Keratinocyte (primary cell): ENCODE measurements around the gene FBN2.

Experiments
- CTCF ChIP-seq, 3 experiments: IDR thresholded peaks in 1 of 3; conservative IDR thresholded peaks in 1 of 3; optimal IDR thresholded peaks in 1 of 3; 2 replicates in 2 of 3; 3 replicates in 1 of 3; pipeline versions ENCODE3 to v1.5.1; 2011; ENCODE audit warnings: low read length in 3 of 3, mild to moderate bottlenecking in 3 of 3, moderate library complexity in 2 of 3, control low read depth in 1 of 3, inconsistent platforms in 1 of 3; ENCODE audit not compliant: insufficient read depth in 2 of 3; ENCODE audit errors: extremely low read depth in 1 of 3
- EZH2 ChIP-seq: IDR thresholded peaks from one replicate; pipeline ENCODE4 v1.6.1; 2012; ENCODE audit warnings: inconsistent platforms, mild to moderate bottlenecking, low read length, moderate library complexity

DNA sequence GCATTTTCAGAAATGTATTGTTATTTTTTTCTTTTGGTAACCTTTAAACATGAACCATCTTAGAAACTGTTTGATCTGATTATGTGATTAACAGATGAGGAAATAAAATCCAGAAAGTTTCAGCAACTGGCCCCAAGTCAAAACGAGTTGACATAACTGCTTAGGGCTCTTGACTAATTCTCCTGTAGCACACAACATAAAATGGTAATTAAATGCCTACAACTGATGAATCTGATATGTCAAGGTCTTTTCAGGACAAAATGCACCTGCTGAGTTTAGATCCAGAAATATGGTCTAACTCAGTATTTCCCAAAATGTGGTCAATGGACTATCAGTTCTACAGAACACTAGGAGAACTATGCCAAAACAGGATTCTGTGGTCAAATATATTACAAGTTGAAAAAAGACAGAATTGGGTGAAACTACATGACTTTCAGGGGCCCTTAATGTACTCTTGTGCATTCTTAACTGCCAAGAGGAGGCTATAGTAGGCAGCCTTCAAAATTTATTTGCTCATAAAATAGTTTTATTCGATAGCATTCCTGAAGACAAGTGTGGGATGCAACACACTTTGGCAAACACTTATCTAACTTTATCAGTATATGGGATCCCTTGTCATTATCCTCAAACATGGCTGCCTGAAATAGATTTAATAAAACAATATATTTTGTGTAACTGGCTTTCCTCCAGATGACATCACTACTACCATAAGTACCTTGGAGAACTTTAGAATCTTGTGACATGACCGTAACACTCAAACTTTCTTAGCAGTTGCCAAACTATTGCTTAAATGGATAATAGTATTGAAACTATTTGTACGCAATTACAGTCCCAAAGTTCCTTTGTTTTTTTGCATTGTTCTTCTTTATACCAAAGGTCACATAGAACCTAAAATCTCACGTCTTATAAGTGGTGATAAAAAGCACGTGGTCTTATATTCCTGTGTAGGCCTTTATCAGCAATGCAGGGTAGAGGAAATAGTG, 59.4 kb downstream of the FBN2 start:
- no peak for TF ChIP-seq CTCF (optimal IDR thresholded peaks at IDR 0.05 in 1 of 3, IDR thresholded peaks at IDR 0.05 in 1 of 3, conservative IDR thresholded peaks at IDR 0.05 in 1 of 3; ENCODE audit: extremely low read depth in 1 of 3, insufficient read depth in 2 of 3, low read length in 3 of 3)
- no peak for TF ChIP-seq EZH2
